Naive thymus-derived CD8-positive, alpha-beta T cell (primary cell): ENCODE results near the gene C3orf18. TPM values are rescaled to one million over a fixed set of nuclear protein-coding genes. Genes with fewer than 3 reads are reported as not detected.

Experiments used
- ATAC-seq, 2 donors: fragments of 150-1000 bp; cut with Tn5 transposase in 1 of 2; sonication (Bioruptor Pico), chemical (Tn5 transposase) in 1 of 2; 1 replicate in 1 of 2; 2 replicates in 1 of 2; pipeline ENCODE4 v1.10.0; 2021; ENCODE audit warnings: mild to moderate bottlenecking in 2 of 2, moderate library complexity in 2 of 2
- POLR2A ChIA-PET: fragments of 350-600 bp; sonication (Branson Sonifier 250); formaldehyde crosslinking; loops from one replicate; lab custom pipeline; 2021; ENCODE audit warnings: antibody characterized with exemption; lab: Charles Lee
- DNase-seq, 10 donors: peaks; one replicate each; pipeline versions ENCODE4 v3.0.0 to v3.0.0-alpha.2; 2020 to 2022
- H3K27ac Mint-ChIP-seq, 10 donors: one replicate each; pipeline ENCODE4 v1.8.0; 2020 to 2022; ENCODE audit warnings: mild to moderate bottlenecking in 10 of 10, mixed read lengths in 10 of 10, moderate library complexity in 4 of 10, inconsistent platforms in 1 of 10
- H3K27me3 Mint-ChIP-seq, 5 donors: one replicate each; pipeline ENCODE4 v1.8.0; 2021 to 2022; ENCODE audit warnings: mixed read lengths in 5 of 5
- H3K36me3 Mint-ChIP-seq, 3 donors: one replicate each; pipeline ENCODE4 v1.8.0; 2020 to 2022; ENCODE audit warnings: mixed read lengths in 3 of 3, mild to moderate bottlenecking in 2 of 3, inconsistent platforms in 1 of 3
- H3K4me1 Mint-ChIP-seq, 4 donors: one replicate each; pipeline ENCODE4 v1.8.0; 2021 to 2022; ENCODE audit warnings: mixed read lengths in 4 of 4
- H3K4me3 Mint-ChIP-seq, 10 donors: one replicate each; pipeline ENCODE4 v1.8.0; 2020 to 2022; ENCODE audit warnings: mild to moderate bottlenecking in 10 of 10, mixed read lengths in 10 of 10, moderate library complexity in 6 of 10, inconsistent platforms in 1 of 10
- H3K9me3 Mint-ChIP-seq, 9 donors: one replicate each; pipeline ENCODE4 v1.8.0; 2020 to 2022; ENCODE audit warnings: mixed read lengths in 9 of 9, mild to moderate bottlenecking in 3 of 9, inconsistent platforms in 1 of 9, moderate library complexity in 1 of 9
- polyA plus RNA-seq, 3 donors: library from polyadenylated mRNA; unstranded; fragments of 300-500 nt; fragmentation: Illumina TruSeq; gene quantifications; one replicate each; pipeline ENCODE4 v1.2.3, GENCODE V29; 2021
- total RNA-seq, 8 experiments: library from RNA in 2 of 8; stranded (reverse) in 2 of 8; gene quantifications; one replicate each; pipeline ENCODE4 v1.2.3 and lab custom pipeline; 2021 to 2026

C3orf18 gene
- total and polyA plus RNA-seq, 5 experiments from 2014 or later: 14.1 to 18.4 (median 17.3) TPM

- no peaks in the 10 kb centered on the region for H3K9me3 Mint-ChIP-seq
- H3K36me3 Mint-ChIP-seq: no peaks in the 10 kb centered on the region
- ATAC-seq (peak; percentile 62 to 70), DNase-seq (peak; percentile 20 to 79 (median 60))
- no peak overlapping the region for H3K27ac Mint-ChIP-seq
- POLR2A ChIA-PET: interaction anchor here (0.8 to 1.2 kb wide), 2 partner anchors 26 to 105 kb away, joined by 3 read pairs; no protein-coding TSS in a partner anchor
- no peak overlapping the region for H3K4me3 Mint-ChIP-seq
- H3K27me3 Mint-ChIP-seq: peaks cover 1 to 11% (median 5%) of the 10 kb centered on the region in 5 donors
- H3K4me1 Mint-ChIP-seq: peaks cover 0 to 2% (median 0%) of the 10 kb centered on the region in 4 donors
Measured at GRCh38 chr3:50542177-50543034, 25.1 kb downstream of the C3orf18 start.

GRCh38 chr3:50539356-50540286 is 27.9 kb downstream of the C3orf18 start:
- POLR2A ChIA-PET: interaction anchor here (0.7 kb wide), 1 partner anchor 1680 kb away, joined by 3 read pairs; no protein-coding TSS in a partner anchor
- Mint-ChIP-seq H3K27ac (peak overlapping the region in 1 of 10 donors; percentile 49), H3K4me3 (no peak overlapping the region), H3K27me3 (peaks cover 2 to 21% (median 10%) of the 10 kb centered on the region in 5 donors), H3K9me3 (no peaks in the 10 kb centered on the region), H3K4me1 (peaks cover 0 to 2% (median 0%) of the 10 kb centered on the region in 4 donors), H3K36me3 (no peaks in the 10 kb centered on the region)
- no peak for ATAC-seq
- DNase-seq: no peak

DNA sequence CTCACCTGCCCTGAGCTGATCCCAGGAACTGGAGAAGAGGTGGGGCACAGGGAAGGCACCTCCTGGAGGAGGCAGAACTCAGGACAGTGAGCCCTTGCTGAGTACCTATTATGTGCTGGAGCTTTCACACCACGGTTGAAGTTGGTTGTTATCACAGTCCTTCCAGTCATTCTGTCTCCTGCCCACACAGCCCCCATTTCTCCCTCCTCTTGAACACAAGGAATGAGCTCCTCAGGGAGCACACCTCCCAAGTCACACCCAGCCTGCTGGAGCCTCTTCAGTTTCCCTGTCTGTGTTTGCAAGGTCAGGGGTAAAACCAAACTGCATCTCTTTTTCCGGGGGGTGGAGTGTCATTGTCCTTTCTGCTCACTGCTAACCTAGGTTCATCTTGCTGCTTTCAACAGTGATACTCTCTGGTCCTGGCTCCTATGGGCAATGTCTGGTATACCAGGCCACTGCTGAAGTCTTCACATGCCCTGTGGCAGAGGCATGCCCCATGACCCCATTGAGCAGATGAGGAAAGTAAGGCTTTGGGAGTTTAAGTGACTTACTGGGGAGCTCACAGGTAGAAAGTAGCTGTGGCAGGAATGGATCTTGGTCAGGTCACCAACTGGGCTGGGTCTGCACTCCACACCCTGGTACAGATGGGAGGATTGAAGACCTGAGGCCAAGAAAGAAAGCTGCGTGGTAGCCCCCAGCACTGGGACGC is 30.0 kb downstream of the C3orf18 start:
- H3K36me3 Mint-ChIP-seq: no peaks in the 10 kb centered on the region
- POLR2A ChIA-PET: no interaction called here
- peaks cover 3 to 22% (median 10%) of the 10 kb centered on the region in 5 donors for H3K27me3 Mint-ChIP-seq
- DNase-seq (no peak), ATAC-seq (no peak)
- H3K9me3 Mint-ChIP-seq: no peaks in the 10 kb centered on the region
- peaks cover 0 to 2% (median 0%) of the 10 kb centered on the region in 4 donors for H3K4me1 Mint-ChIP-seq
- H3K27ac Mint-ChIP-seq: peak overlapping the region in 2 of 10 donors; percentile 35 to 66
- H3K4me3 Mint-ChIP-seq: no peak overlapping the region

DNA sequence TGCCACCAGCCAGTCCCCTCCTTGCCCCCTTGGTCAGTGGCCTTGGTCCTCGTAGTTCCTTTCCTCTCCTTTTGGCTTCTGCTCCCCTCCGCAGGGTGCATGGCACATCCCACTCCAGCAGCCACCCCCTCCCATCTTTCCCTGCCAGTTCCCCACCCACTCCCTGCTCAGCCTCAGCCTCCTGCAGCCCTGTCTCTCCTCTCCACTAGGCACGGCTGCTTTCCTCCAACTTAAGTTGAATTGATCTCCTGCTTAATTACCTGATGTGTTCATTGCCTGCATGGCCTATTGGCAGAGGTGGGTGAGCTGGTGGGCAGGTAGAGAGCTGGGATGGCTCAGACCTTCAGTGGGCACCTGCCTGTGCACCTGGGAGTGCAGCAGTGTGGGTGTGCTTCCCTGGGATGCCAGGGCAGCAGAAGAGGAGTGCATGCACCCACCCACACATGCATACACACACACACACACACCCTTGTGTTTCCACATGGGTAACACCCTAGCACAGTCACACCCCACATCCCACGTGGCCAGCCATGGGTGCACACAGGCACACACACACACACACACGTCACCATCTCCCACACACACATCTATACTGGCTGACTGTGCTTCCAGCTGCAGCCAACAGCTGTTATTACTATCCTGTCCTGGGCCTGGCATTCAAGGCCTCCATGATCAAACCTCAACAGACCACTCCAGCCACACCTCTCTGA is 30.9 kb downstream of the C3orf18 start:
- Mint-ChIP-seq H3K27me3 (peaks cover 3 to 30% (median 16%) of the 10 kb centered on the region in 5 donors), H3K36me3 (no peaks in the 10 kb centered on the region), H3K4me1 (peaks cover 0 to under 1% (median 0%) of the 10 kb centered on the region in 4 donors), H3K27ac (peak overlapping the region in 4 of 10 donors; percentile 19 to 66 (median 64)), H3K4me3 (no peak overlapping the region), H3K9me3 (no peaks in the 10 kb centered on the region)
- POLR2A ChIA-PET: no interaction called here
- ATAC-seq: no peak
- no peak for DNase-seq

DNA sequence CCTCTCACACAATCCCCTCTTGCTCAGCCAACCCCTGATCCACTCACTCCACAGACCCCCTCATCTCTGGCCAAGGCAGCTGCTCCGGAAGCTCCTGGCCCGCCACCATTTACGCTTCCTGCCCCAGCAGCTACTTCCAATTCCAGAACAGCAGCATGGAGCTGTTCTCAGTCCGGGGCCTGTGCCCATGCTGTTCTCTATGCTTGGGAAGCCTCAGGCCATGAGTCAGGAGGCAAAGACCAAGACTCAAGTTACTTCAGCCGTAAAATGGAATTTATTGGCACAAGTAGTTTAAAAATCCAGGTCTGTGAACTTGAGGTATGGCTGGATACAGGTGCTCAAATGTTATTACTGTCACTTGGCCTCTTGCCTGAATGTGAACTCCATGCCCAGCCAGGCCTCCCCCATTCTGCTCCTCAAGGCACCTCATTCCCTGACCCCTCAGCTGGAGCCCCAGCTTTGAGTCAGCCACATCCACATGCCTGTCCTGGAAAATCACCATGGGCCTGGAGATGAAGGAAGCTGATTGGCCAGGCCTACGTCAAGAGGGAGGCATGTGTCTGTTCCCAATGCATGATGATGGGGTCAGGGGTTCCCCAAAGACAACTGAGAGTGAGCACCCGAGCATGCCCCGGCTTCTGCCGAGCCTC is 32.7 kb downstream of the C3orf18 start:
- Mint-ChIP-seq H3K4me1 (peaks cover 0 to 2% (median 0%) of the 10 kb centered on the region in 4 donors), H3K27me3 (peaks cover 4 to 31% (median 24%) of the 10 kb centered on the region in 5 donors), H3K4me3 (no peak overlapping the region), H3K36me3 (no peaks in the 10 kb centered on the region), H3K9me3 (no peaks in the 10 kb centered on the region), H3K27ac (no peak overlapping the region)
- DNase-seq (no peak), ATAC-seq (no peak)
- POLR2A ChIA-PET: interaction anchor here (0.7 kb wide), 1 partner anchor 111 kb away, joined by 3 read pairs; no protein-coding TSS in a partner anchor

DNA sequence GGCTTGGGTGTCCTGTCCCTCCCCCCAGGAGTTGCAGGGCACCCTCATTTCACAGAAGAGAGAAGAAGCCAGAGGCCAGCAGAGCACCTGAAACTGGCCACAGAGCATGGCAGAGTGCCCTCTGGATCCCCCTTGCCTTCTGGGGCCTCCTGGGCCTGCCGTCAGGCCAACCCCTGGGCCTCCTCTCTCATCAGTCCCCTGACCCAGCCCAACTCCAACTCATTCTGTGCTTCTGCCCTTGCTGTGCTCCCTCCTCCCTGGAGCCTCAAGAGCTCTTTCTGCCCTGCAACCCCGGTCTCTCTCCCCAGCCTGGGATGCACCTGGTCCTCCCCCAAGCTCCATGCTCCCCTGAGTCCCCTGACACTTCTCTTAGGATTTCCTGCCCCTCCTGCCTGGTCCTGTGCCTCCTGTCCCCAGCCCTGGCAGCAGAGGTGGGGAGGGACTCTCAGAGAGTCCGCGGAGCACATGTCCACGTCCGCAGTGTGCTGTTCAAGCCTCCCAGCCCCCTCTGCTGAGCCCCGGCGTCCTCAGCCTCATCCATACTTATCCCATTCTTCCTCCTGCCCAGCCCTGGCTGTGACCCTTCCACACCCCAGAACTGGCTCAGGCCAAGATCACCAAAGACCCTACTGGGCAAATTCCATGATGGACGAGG is 33.6 kb downstream of the C3orf18 start:
- H3K27ac Mint-ChIP-seq: peak overlapping the region in 2 of 10 donors; percentile 7 to 15
- H3K9me3 Mint-ChIP-seq: no peaks in the 10 kb centered on the region
- H3K27me3 Mint-ChIP-seq: peaks cover 7 to 39% (median 31%) of the 10 kb centered on the region in 5 donors
- POLR2A ChIA-PET: no interaction called here
- peaks cover 0 to 2% (median 0%) of the 10 kb centered on the region in 4 donors for H3K4me1 Mint-ChIP-seq
- H3K36me3 Mint-ChIP-seq: no peaks in the 10 kb centered on the region
- DNase-seq (no peak), ATAC-seq (no peak)
- no peak overlapping the region for H3K4me3 Mint-ChIP-seq

DNA sequence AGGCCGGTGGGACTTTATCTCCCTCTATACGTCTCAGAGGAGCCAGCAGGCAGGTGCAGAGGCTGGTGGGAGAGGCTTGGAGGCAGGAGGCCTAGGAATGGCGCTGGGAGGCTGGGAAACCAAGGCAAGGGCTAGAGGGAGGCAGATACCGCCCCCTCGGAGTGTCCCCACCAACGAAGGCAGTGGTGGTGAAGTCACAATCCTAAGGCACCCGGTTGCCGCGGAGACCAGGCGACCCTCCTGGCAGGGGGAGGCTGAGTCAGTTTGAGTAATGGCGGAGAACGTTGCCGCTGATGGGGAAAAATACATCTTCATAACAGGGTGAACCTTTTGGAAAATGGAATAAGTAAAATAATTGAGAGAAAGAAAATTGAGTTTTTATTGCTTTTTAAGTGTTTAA is 34.2 kb downstream of the C3orf18 start:
- no peak for DNase-seq
- no peak overlapping the region for H3K4me3 Mint-ChIP-seq
- no peak overlapping the region for H3K27ac Mint-ChIP-seq
- H3K4me1 Mint-ChIP-seq: peaks cover 0 to 2% (median 0%) of the 10 kb centered on the region in 4 donors
- no peaks in the 10 kb centered on the region for H3K9me3 Mint-ChIP-seq
- ATAC-seq: no peak
- peaks cover 8 to 46% (median 32%) of the 10 kb centered on the region in 5 donors for H3K27me3 Mint-ChIP-seq
- POLR2A ChIA-PET: no interaction called here
- no peaks in the 10 kb centered on the region for H3K36me3 Mint-ChIP-seq

DNA sequence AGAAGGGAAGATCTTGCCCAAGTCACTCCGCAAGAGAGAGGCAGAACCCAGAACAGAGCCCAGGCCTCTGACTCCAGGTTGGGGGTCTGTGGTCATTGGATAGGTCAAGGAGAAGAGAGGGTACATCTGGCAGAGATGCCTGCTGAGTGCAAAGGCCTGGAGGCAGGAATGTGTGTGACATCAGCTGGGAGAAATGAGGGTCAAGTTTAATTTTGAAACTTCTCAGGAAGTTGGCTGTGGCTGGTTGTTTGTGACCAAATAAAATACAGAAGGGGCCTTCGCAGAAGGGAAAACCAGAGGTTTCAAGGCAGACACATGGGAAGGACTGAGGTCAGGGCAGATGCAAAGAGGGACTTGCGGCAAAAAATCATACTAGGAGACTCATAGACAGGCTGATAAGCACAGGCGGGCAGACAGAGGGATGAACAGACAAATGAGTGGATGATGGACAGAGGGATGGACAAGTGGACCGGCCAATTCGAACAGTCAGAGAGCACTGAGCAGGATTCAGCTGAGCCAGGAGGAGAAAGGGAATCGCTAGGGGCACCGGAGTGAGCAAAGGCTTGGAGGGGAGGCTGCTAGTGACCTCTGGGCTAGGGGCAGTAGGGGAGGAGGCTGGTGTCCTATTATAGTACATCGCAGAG is 35.4 kb downstream of the C3orf18 start:
- Mint-ChIP-seq H3K36me3 (no peaks in the 10 kb centered on the region), H3K27ac (no peak overlapping the region), H3K4me1 (peaks cover 0 to 2% (median 0%) of the 10 kb centered on the region in 4 donors), H3K4me3 (no peak overlapping the region), H3K27me3 (peaks cover 9 to 49% (median 32%) of the 10 kb centered on the region in 5 donors), H3K9me3 (no peaks in the 10 kb centered on the region)
- ATAC-seq: no peak
- DNase-seq: no peak
- POLR2A ChIA-PET: no interaction called here

GRCh38 chr3:50531201-50531600 is 36.3 kb downstream of the C3orf18 start:
- peaks cover 0 to 2% (median 0%) of the 10 kb centered on the region in 4 donors for H3K4me1 Mint-ChIP-seq
- H3K9me3 Mint-ChIP-seq: no peaks in the 10 kb centered on the region
- H3K27me3 Mint-ChIP-seq: peaks cover 7 to 42% (median 24%) of the 10 kb centered on the region in 5 donors
- no peak overlapping the region for H3K27ac Mint-ChIP-seq
- DNase-seq (no peak), ATAC-seq (no peak)
- no peak overlapping the region for H3K4me3 Mint-ChIP-seq
- POLR2A ChIA-PET: no interaction called here
- no peaks in the 10 kb centered on the region for H3K36me3 Mint-ChIP-seq
